HepG2 (cell line): ENCODE data around the gene COL13A1. TPM values are rescaled to one million over a fixed set of nuclear protein-coding genes. Genes with fewer than 3 reads are reported as not detected.

Experiments
- ATAC-seq: fragments of 200-7000 bp; cut with Tn5 transposase; 3 replicates; pipeline ENCODE4 v1.9.1; 2020; ENCODE audit warnings: mild to moderate bottlenecking, moderate library complexity
- BruUV-seq: library from RNA; stranded (reverse); fragments of 400-500 nt; replicated peaks from 2 replicates; lab custom pipeline; 2021; lab: Mats Ljungman, UMichigan
- CTCF ChIA-PET: fragments of 300-600 bp; formaldehyde crosslinking; extraction: SDS; loops from one replicate; lab custom pipeline; 2021; ENCODE audit warnings: low total read pairs, inconsistent platforms, low intra/inter-chr PET ratio; lab: Yijun Ruan, JAX
- POLR2A ChIA-PET: fragments of 350-600 bp; sonication (Branson Sonifier 250); formaldehyde crosslinking; loops from one replicate; lab custom pipeline; 2020; ENCODE audit warnings: antibody characterized with exemption, inconsistent platforms; lab: Yijun Ruan, JAX
- DNase-seq: peaks from one replicate; pipeline ENCODE4 v3.0.0-alpha.2; 2015; ENCODE audit warnings: low spot score
- FAIRE-seq: peaks from 3 replicates; lab custom pipeline; 2011; peaks lifted over from hg19 to GRCh38; lab: Jason Lieb, UNC
- H2AFZ ChIP-seq: one replicate; pipeline ENCODE4 v1.6.1; 2011; ENCODE audit warnings: low read length, inconsistent platforms
- H3K27ac ChIP-seq: fragments of 300-600 bp; 3 replicates; pipeline ENCODE4 v1.8.0; 2011; ENCODE audit warnings: mixed run types, mild to moderate bottlenecking, mixed read lengths, low read length, inconsistent platforms; ENCODE audit not compliant: insufficient read depth; ENCODE audit errors: extremely low read length
- H3K27me3 ChIP-seq, 2 experiments: fragments of 200-600 bp in 1 of 2; 2 replicates in 1 of 2; 3 replicates in 1 of 2; pipeline versions ENCODE4 v1.6.0 to v1.8.0; 2011; ENCODE audit warnings: low read length in 2 of 2, mild to moderate bottlenecking in 2 of 2, moderate library complexity in 2 of 2, inconsistent platforms in 1 of 2; ENCODE audit not compliant: insufficient read depth in 2 of 2, control insufficient read depth in 1 of 2
- H3K36me3 ChIP-seq, 2 experiments: fragments of 200-600 bp in 1 of 2; replicated peaks in 1 of 2; 2 replicates in 1 of 2; 3 replicates in 1 of 2; pipeline versions ENCODE4 v1.5.1 to v1.8.0; 2011; ENCODE audit warnings: low read length in 2 of 2, inconsistent platforms in 1 of 2; ENCODE audit not compliant: insufficient read depth in 2 of 2, control insufficient read depth in 1 of 2
- H3K4me1 ChIP-seq: 2 replicates; pipeline ENCODE4 v1.5.1; 2012; ENCODE audit warnings: low read length, inconsistent platforms; ENCODE audit not compliant: insufficient read depth
- H3K4me2 ChIP-seq: 2 replicates; pipeline ENCODE4 v1.6.0; 2011; ENCODE audit warnings: low read depth, low read length, inconsistent platforms
- H3K4me3 ChIP-seq, 3 experiments: fragments of 200-600 bp in 1 of 3; sonication (generic), shearing (Covaris generic) in 1 of 3; replicated peaks in 1 of 3; 2 replicates each; pipeline ENCODE4 v1.5.1; 2011 to 2016; ENCODE audit warnings: low read length in 3 of 3, inconsistent platforms in 2 of 3, low read depth in 2 of 3, mild to moderate bottlenecking in 2 of 3, control low read depth in 1 of 3, mixed read lengths in 1 of 3; ENCODE audit not compliant: insufficient read depth in 1 of 3
- H3K79me2 ChIP-seq: one replicate; pipeline ENCODE4 v1.6.1; 2011; ENCODE audit warnings: low read length, inconsistent platforms; ENCODE audit not compliant: insufficient read depth
- H3K9ac ChIP-seq: 2 replicates; pipeline ENCODE4 v1.6.0; 2011; ENCODE audit warnings: mild to moderate bottlenecking, low read depth, low read length, inconsistent platforms; ENCODE audit not compliant: insufficient read depth
- H3K9me3 ChIP-seq: 2 replicates; pipeline ENCODE4 v1.5.1; 2012; ENCODE audit warnings: mild to moderate bottlenecking, low read length
- H4K20me1 ChIP-seq: 2 replicates; pipeline ENCODE4 v1.6.0; 2011; ENCODE audit warnings: inconsistent platforms, mild to moderate bottlenecking, low read length, moderate library complexity; ENCODE audit not compliant: insufficient read depth
- CTCF ChIP-seq: sonication (generic); formaldehyde crosslinking; IDR thresholded peaks from 2 replicates; pipeline ENCODE4 v1.5.0; 2020; ENCODE audit warnings: mild to moderate bottlenecking, missing genetic modification reagents, moderate library complexity
- MTERF4 ChIP-seq: sonication (generic); formaldehyde crosslinking; IDR thresholded peaks from 2 replicates; pipeline ENCODE4 v1.8.0; 2023; ENCODE audit warnings: mild to moderate bottlenecking, missing genetic modification reagents
- NCOA2 ChIP-seq: sonication (generic); formaldehyde crosslinking; IDR thresholded peaks from 2 replicates; pipeline ENCODE4 v1.8.0; 2022; ENCODE audit warnings: inconsistent platforms
- STAG1 ChIP-seq: sonication (generic); formaldehyde crosslinking; IDR thresholded peaks from 2 replicates; pipeline ENCODE4 v1.4.0; 2020; ENCODE audit warnings: missing genetic modification reagents
- ZNF180 ChIP-seq: sonication (generic); formaldehyde crosslinking; IDR thresholded peaks from 2 replicates; pipeline ENCODE4 v1.4.0; 2020; ENCODE audit warnings: low read depth, missing genetic modification reagents, borderline replicate concordance
- ZNF672 ChIP-seq: sonication (generic); formaldehyde crosslinking; IDR thresholded peaks from 2 replicates; pipeline ENCODE4 v1.8.1; 2022; ENCODE audit warnings: missing genetic modification reagents
- ZNF770 ChIP-seq: sonication (generic); formaldehyde crosslinking; IDR thresholded peaks from 2 replicates; pipeline ENCODE4 v1.5.0; 2020; ENCODE audit warnings: mild to moderate bottlenecking, missing genetic modification reagents
- WGBS: methylation state at CpG from one replicate; pipeline ENCODE4 v1.1.6; 2017; ENCODE audit warnings: low lambda C conversion rate; 5-methylcytosine and 5-hydroxymethylcytosine counted together
- in situ Hi-C: cut with HindIII; loops from 2 replicates; pipeline ENCODE4 v1.10.0; 2017; ENCODE audit warnings: low pct_unique_long_range_greater_than_20kb; ENCODE audit not compliant: extremely low pct_ligation_motif_present
- intact Hi-C: fragments of 100-400 bp; cut with micrococcal nuclease; formaldehyde crosslinking; loops from one replicate; pipeline ENCODE4 v1.10.0; 2022; ENCODE audit not compliant: unreplicated experiment
- polyA plus RNA-seq, 8 experiments: library from polyadenylated mRNA; depleted of rRNA in 3 of 8; stranded (reverse) in 7 of 8; unstranded in 1 of 8; fragments of >200 nt; fragmentation: Illumina TruSeq in 4 of 8; extraction: Trizol in 4 of 8; gene quantifications; 2 replicates each; pipeline versions ENCODE4 v1.2.1 to v1.2.3, GENCODE V29; 2011 to 2016; ENCODE audit warnings: low read depth in 4 of 8, missing spikeins in 1 of 8, mixed read lengths in 1 of 8; ENCODE audit not compliant: insufficient read depth in 1 of 8
- total RNA-seq, 5 experiments: library from RNA; depleted of rRNA; stranded (reverse); fragments of >200 nt; fragmentation: Illumina TruSeq; extraction: Trizol; gene quantifications; 2 replicates each; pipeline ENCODE4 v1.2.3, GENCODE V29; 2016; ENCODE audit warnings: low read depth in 1 of 5

COL13A1 gene
- total and polyA plus RNA-seq, 2 of the 13 experiments (the other 11 are each of a cell fraction or from before 2014, with no cell fraction given): 0.07 TPM; not detected in 1

- H3K36me3 ChIP-seq: no peaks in the 10 kb centered on the region
- no peak overlapping the region for H3K4me2 ChIP-seq
- H3K4me3 ChIP-seq: no peak overlapping the region
- peaks cover 4 to 42% of the 10 kb centered on the region in 2 experiments; a peak in 4 of 5 replicates for H3K27me3 ChIP-seq
- no peaks in the 10 kb centered on the region for H3K79me2 ChIP-seq
- no peaks in the 10 kb centered on the region for H4K20me1 ChIP-seq
- WGBS: 0% methylated on average over 2 of the region's 2 CpGs
- TF ChIP-seq ZNF770 (CRISPR knock-in tag) (no peak), ZNF180 (CRISPR knock-in tag) (peak; percentile 83; the same call in 1 of the 2 replicates), CTCF (CRISPR knock-in tag) (peak; percentile 12; the same call in 1 of the 2 replicates)
- ATAC-seq: no peak
- intact Hi-C loops: no loop called here
- in situ Hi-C loops: no loop called here
- no peak overlapping the region for H3K27ac ChIP-seq
- no peak for DNase-seq
- CTCF ChIA-PET: interaction anchor here (0.6 kb wide), 1 partner anchor 1021 kb away, joined by 3 read pairs; no protein-coding TSS in a partner anchor
- no peak overlapping the region for H2AFZ ChIP-seq
- no peaks in the 10 kb centered on the region for H3K9me3 ChIP-seq
- no TSS peak for BruUV-seq
- no peak for FAIRE-seq
- no peaks in the 10 kb centered on the region for H3K4me1 ChIP-seq
- POLR2A ChIA-PET: no interaction called here
- no peak overlapping the region for H3K9ac ChIP-seq
Observed at GRCh38 chr10:69934768-69935167, 133.1 kb downstream of the COL13A1 start.

GRCh38 chr10:69936091-69936490, 134.4 kb downstream of the COL13A1 start:
- DNase-seq (no peak), FAIRE-seq (no peak), ATAC-seq (peak; percentile 76)
- intact Hi-C loops (no loop called here), in situ Hi-C loops (no loop called here)
- CTCF ChIA-PET: no interaction called here
- POLR2A ChIA-PET: no interaction called here
- Histone ChIP-seq H3K79me2 (no peaks in the 10 kb centered on the region), H3K27ac (no peak overlapping the region), H3K9ac (no peak overlapping the region), H3K4me1 (no peaks in the 10 kb centered on the region), H3K27me3 (peaks cover 4 to 39% of the 10 kb centered on the region in 2 experiments; a peak in 4 of 5 replicates), H3K4me2 (no peak overlapping the region), H3K9me3 (no peaks in the 10 kb centered on the region), H2AFZ (no peak overlapping the region), H3K36me3 (no peaks in the 10 kb centered on the region), H4K20me1 (no peaks in the 10 kb centered on the region), H3K4me3 (no peak overlapping the region)
- TF ChIP-seq ZNF672 (CRISPR knock-in tag) (no peak), NCOA2 (CRISPR knock-in tag) (no peak), MTERF4 (CRISPR knock-in tag) (no peak), STAG1 (CRISPR knock-in tag) (0 out of 2 replicates have a peak, but pooled peaks have one; percentile 8), CTCF (CRISPR knock-in tag) (peak; percentile 35)
- 0% methylated on average over 3 of the region's 3 CpGs for WGBS
- BruUV-seq: no TSS peak
